GM19240 (cell line): ENCODE results near the gene COPS6.

Source experiments
- DNase-seq: peaks from one replicate; pipeline ENCODE4 v3.0.0; 2011; ENCODE audit warnings: low spot score; ENCODE audit not compliant: insufficient read length

COPS6 gene

GRCh38 chr7:100088621-100089457, at the start of gene COPS6:
TSS of gene COPS6 (plus strand) at chr7:100088969. CDS start at chr7:100088991, 22 bp downstream.
- DNase-seq, result peak; percentile 56

GRCh38 chr7:100040575-100040974, 48.2 kb upstream of the COPS6 start:
- DNase-seq, result no peak

- DNase-seq, result no peak
Measured at GRCh38 chr7:100044718-100045117, 44.1 kb upstream of the COPS6 start.

GRCh38 chr7:100048680-100049079, 40.1 kb upstream of the COPS6 start:
- DNase-seq, result no peak

- DNase-seq, result peak; percentile 85
Measured at GRCh38 chr7:100049441-100050291, 39.1 kb upstream of the COPS6 start, which contains the start of gene ZSCAN21. TSS of gene ZSCAN21 (plus strand) at chr7:100049774. CDS start at chr7:100057007, 7,233 bp downstream.

- DNase-seq, result no peak
Measured at GRCh38 chr7:100051611-100052010, 37.2 kb upstream of the COPS6 start.

GRCh38 chr7:100053215-100053614, 35.6 kb upstream of the COPS6 start:
- no peak for DNase-seq

- DNase-seq, result no peak
Measured at GRCh38 chr7:100057006-100057405, 31.8 kb upstream of the COPS6 start.

GRCh38 chr7:100059251-100059739, 29.5 kb upstream of the COPS6 start:
- no peak for DNase-seq

GRCh38 chr7:100061518-100062193, 27.1 kb upstream of the COPS6 start:
- no peak for DNase-seq

GRCh38 chr7:100063376-100063775, 25.4 kb upstream of the COPS6 start:
- no peak for DNase-seq

GRCh38 chr7:100064162-100064561, 24.6 kb upstream of the COPS6 start:
- DNase-seq, result no peak

GRCh38 chr7:100065452-100066186, 23.1 kb upstream of the COPS6 start:
- no peak for DNase-seq

GRCh38 chr7:100066953-100067352, 21.8 kb upstream of the COPS6 start:
- DNase-seq, result no peak

- DNase-seq, result no peak
Measured at GRCh38 chr7:100069991-100070390, 18.8 kb upstream of the COPS6 start.

GRCh38 chr7:100071018-100071723, 17.6 kb upstream of the COPS6 start:
- no peak for DNase-seq

- no peak for DNase-seq
Measured at GRCh38 chr7:100072462-100072861, 16.3 kb upstream of the COPS6 start.

- DNase-seq, result no peak
Measured at GRCh38 chr7:100074841-100075240, 13.9 kb upstream of the COPS6 start.

GRCh38 chr7:100075418-100075817, 13.4 kb upstream of the COPS6 start:
- DNase-seq, result no peak

- DNase-seq, result no peak
Measured at GRCh38 chr7:100077205-100077604, 11.6 kb upstream of the COPS6 start.
